GM23248 (cell line): ENCODE data around the gene GNAL.

Experiments
- EZH2 ChIP-seq: fragments of 200-600 bp; sonication (generic); IDR thresholded peaks from 2 replicates; pipeline ENCODE4 v1.6.1; 2018; ENCODE audit warnings: antibody characterized with exemption, mild to moderate bottlenecking; ENCODE audit not compliant: insufficient read depth, poor library complexity, severe bottlenecking
- EZH2phosphoT487 ChIP-seq: fragments of 200-600 bp; sonication (generic); IDR thresholded peaks from 2 replicates; pipeline ENCODE4 v1.6.1; 2018; ENCODE audit warnings: antibody characterized with exemption, moderate library complexity, mild to moderate bottlenecking, low read depth; ENCODE audit not compliant: insufficient read depth

DNA sequence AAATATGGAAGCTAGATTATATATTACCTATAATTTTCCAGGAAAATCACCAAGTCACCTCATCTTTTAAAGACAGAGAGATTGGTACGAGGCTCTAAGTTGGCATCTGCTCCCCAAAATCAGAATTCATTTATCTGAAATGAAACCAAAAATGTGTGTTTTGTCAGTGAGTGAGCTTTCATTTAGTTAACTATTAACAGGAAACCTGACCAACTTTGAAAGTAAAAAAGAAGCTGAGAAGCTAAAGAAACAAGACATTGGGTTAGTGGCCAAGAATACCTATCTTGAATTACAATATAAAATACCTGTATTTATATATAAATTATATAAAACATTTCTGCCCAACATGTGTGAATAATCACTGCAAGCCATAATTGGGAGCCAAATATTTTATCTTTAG lies 217.1 kb downstream of the GNAL start:
- TF ChIP-seq EZH2 (no peak), EZH2phosphoT487 (no peak)
